Testis (tissue), 2 donors: ENCODE results near the gene STX1A.

ENCODE experiments used
- POLR2A ChIP-seq: fragments of 450-650 bp; IDR thresholded peaks from one replicate; pipeline ENCODE4 v1.6.1; 2017; ENCODE audit warnings: antibody characterized with exemption, mild to moderate bottlenecking, moderate library complexity
- TF ChIP-seq, protein P1 (sequence below), 3 experiments: fragments of 450-650 bp in 2 of 3; fragments of 200-600 bp in 1 of 3; sonication (generic) in 1 of 3; IDR thresholded peaks; one replicate each; pipeline ENCODE4 v1.5.1; 2016 to 2019; ENCODE audit warnings: antibody characterized with exemption in 3 of 3, mild to moderate bottlenecking in 2 of 3, moderate library complexity in 1 of 3

DNA sequence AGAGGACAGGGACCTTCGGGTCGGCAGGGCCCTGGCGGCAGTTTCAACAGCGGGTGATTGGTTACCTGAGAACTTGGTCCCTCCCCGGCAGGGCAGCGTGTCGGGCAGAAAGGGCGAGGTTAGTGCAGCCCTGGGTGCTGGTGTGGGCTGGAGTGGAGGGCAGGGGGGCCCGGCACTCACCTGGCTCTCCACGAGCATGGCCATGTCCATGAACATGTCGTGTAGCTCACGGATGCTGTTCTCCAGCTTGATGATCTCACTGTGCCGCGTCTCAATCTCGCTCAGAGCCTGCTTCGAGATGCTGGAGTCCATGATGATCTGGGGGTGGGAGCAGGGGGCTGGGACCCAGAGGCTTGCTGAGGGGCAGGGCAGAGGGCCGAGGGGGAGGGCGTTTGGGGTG is 16.8 kb downstream of the STX1A start:
- TF ChIP-seq, protein P1, sequence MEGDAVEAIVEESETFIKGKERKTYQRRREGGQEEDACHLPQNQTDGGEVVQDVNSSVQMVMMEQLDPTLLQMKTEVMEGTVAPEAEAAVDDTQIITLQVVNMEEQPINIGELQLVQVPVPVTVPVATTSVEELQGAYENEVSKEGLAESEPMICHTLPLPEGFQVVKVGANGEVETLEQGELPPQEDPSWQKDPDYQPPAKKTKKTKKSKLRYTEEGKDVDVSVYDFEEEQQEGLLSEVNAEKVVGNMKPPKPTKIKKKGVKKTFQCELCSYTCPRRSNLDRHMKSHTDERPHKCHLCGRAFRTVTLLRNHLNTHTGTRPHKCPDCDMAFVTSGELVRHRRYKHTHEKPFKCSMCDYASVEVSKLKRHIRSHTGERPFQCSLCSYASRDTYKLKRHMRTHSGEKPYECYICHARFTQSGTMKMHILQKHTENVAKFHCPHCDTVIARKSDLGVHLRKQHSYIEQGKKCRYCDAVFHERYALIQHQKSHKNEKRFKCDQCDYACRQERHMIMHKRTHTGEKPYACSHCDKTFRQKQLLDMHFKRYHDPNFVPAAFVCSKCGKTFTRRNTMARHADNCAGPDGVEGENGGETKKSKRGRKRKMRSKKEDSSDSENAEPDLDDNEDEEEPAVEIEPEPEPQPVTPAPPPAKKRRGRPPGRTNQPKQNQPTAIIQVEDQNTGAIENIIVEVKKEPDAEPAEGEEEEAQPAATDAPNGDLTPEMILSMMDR (IDR thresholded peaks at IDR 0.05) = no peak
- no peak for TF ChIP-seq POLR2A
